WTC11 (cell line): ENCODE measurements around the gene PKP2. TPM values are rescaled to one million over a fixed set of nuclear protein-coding genes. Genes with fewer than 3 reads are reported as not detected.

Experiments used
- ATAC-seq: fragments of 200-7000 bp; cut with Tn5 transposase; 2 replicates; pipeline ENCODE4 v1.10.0; 2021; ENCODE audit warnings: mild to moderate bottlenecking, moderate library complexity
- CTCF ChIA-PET: fragments of 300-600 bp; sonication (Branson Sonifier 250); formaldehyde crosslinking; loops from one replicate; lab custom pipeline; 2021; ENCODE audit warnings: antibody characterized with exemption; lab: Charles Lee
- POLR2A ChIA-PET: fragments of 350-600 bp; sonication (Branson Sonifier 250); formaldehyde crosslinking; loops from one replicate; lab custom pipeline; 2021; ENCODE audit warnings: antibody characterized with exemption; lab: Charles Lee
- DNase-seq: peaks from one replicate; pipeline ENCODE4 v3.0.0; 2021; ENCODE audit warnings: low spot score
- H3K27ac Mint-ChIP-seq: 2 replicates; pipeline ENCODE4 v1.8.0; 2021; ENCODE audit warnings: mixed read lengths
- H3K27me3 Mint-ChIP-seq: 2 replicates; pipeline ENCODE4 v1.8.0; 2021; ENCODE audit warnings: low read depth, mild to moderate bottlenecking, moderate library complexity, mixed read lengths
- H3K36me3 Mint-ChIP-seq: 2 replicates; pipeline ENCODE4 v1.8.0; 2021; ENCODE audit warnings: mixed read lengths
- H3K4me1 Mint-ChIP-seq: 2 replicates; pipeline ENCODE4 v1.8.0; 2022; ENCODE audit warnings: mixed read lengths
- H3K4me3 Mint-ChIP-seq: 2 replicates; pipeline ENCODE4 v1.8.0; 2021; ENCODE audit warnings: mild to moderate bottlenecking, moderate library complexity, mixed read lengths
- H3K9me3 Mint-ChIP-seq: 2 replicates; pipeline ENCODE4 v1.8.0; 2021; ENCODE audit warnings: mixed read lengths
- EMX1 ChIP-seq: fragments of 250-450 bp; sonication (Bioruptor Pico); IDR thresholded peaks from 2 replicates; pipeline ENCODE4 v1.8.0; 2021; ENCODE audit warnings: mild to moderate bottlenecking
- FOXJ3 ChIP-seq: sonication (generic); formaldehyde crosslinking; IDR thresholded peaks from 2 replicates; pipeline ENCODE4 v1.9.0; 2021; ENCODE audit warnings: missing genetic modification reagents, mild to moderate bottlenecking, borderline replicate concordance
- JUN ChIP-seq: sonication (generic); formaldehyde crosslinking; IDR thresholded peaks from 2 replicates; pipeline ENCODE4 v1.8.0; 2023; ENCODE audit warnings: mild to moderate bottlenecking, missing genetic modification reagents
- KAT7 ChIP-seq: sonication (generic); formaldehyde crosslinking; IDR thresholded peaks from 2 replicates; pipeline ENCODE4 v1.8.1; 2023; ENCODE audit warnings: missing genetic modification reagents, mild to moderate bottlenecking, borderline replicate concordance
- MXD4 ChIP-seq: fragments of 250-450 bp; sonication (Bioruptor Pico); IDR thresholded peaks from 2 replicates; pipeline ENCODE4 v1.8.0; 2021; ENCODE audit warnings: mild to moderate bottlenecking, moderate library complexity, borderline replicate concordance
- MYBL2 ChIP-seq: sonication (generic); formaldehyde crosslinking; IDR thresholded peaks from 2 replicates; pipeline ENCODE4 v1.8.1; 2023; ENCODE audit warnings: mild to moderate bottlenecking, moderate library complexity, missing genetic modification reagents
- NFATC4 ChIP-seq: fragments of 250-450 bp; sonication (Bioruptor Pico); IDR thresholded peaks from 2 replicates; pipeline ENCODE4 v1.9.0; 2021; ENCODE audit warnings: mild to moderate bottlenecking
- RELA ChIP-seq: sonication (generic); formaldehyde crosslinking; IDR thresholded peaks from 2 replicates; pipeline ENCODE4 v1.8.1; 2022; ENCODE audit warnings: missing genetic modification reagents, mild to moderate bottlenecking, borderline replicate concordance
- SMAD3 ChIP-seq: sonication (generic); formaldehyde crosslinking; IDR thresholded peaks from 2 replicates; pipeline ENCODE4 v1.8.0; 2022; ENCODE audit warnings: missing genetic modification reagents, mild to moderate bottlenecking, borderline replicate concordance
- SMAD4 ChIP-seq: sonication (generic); formaldehyde crosslinking; IDR thresholded peaks from 2 replicates; pipeline ENCODE4 v1.8.0; 2022; ENCODE audit warnings: mild to moderate bottlenecking, missing genetic modification reagents
- TEAD1 ChIP-seq: sonication (generic); formaldehyde crosslinking; IDR thresholded peaks from 2 replicates; pipeline ENCODE4 v1.8.0; 2022; ENCODE audit warnings: mild to moderate bottlenecking, missing genetic modification reagents
- total RNA-seq: library from RNA; stranded (reverse); gene quantifications from 3 replicates; pipeline ENCODE4 v1.2.3, GENCODE V29; 2021
- TF ChIP-seq, protein P1 (sequence below): sonication (generic); formaldehyde crosslinking; IDR thresholded peaks from 2 replicates; pipeline ENCODE4 v1.8.0; 2022; ENCODE audit warnings: mild to moderate bottlenecking, missing genetic modification reagents
- TF ChIP-seq, protein P2 (sequence below): sonication (generic); formaldehyde crosslinking; IDR thresholded peaks from 2 replicates; pipeline ENCODE4 v1.8.1; 2023; ENCODE audit warnings: mild to moderate bottlenecking, missing genetic modification reagents
- TF ChIP-seq, protein P3 (sequence below): fragments of 250-450 bp; sonication (Bioruptor Pico); IDR thresholded peaks from 2 replicates; pipeline ENCODE4 v1.9.0; 2021; ENCODE audit warnings: mild to moderate bottlenecking
- TF ChIP-seq, protein P4 (sequence below): sonication (generic); formaldehyde crosslinking; IDR thresholded peaks from 2 replicates; pipeline ENCODE4 v1.8.0; 2022; ENCODE audit warnings: mild to moderate bottlenecking, missing genetic modification reagents
- TF ChIP-seq, protein P5 (sequence below): sonication (generic); formaldehyde crosslinking; IDR thresholded peaks from 2 replicates; pipeline ENCODE4 v1.8.1; 2022; ENCODE audit warnings: mild to moderate bottlenecking, moderate library complexity, missing genetic modification reagents
- TF ChIP-seq, protein P6 (sequence below): sonication (generic); formaldehyde crosslinking; IDR thresholded peaks from 2 replicates; pipeline ENCODE4 v1.8.0; 2023; ENCODE audit warnings: missing genetic modification reagents
- TF ChIP-seq, protein P7 (sequence below): sonication (generic); formaldehyde crosslinking; IDR thresholded peaks from 2 replicates; pipeline ENCODE4 v1.8.1; 2023; ENCODE audit warnings: mild to moderate bottlenecking, missing genetic modification reagents, borderline replicate concordance
- TF ChIP-seq, protein P8 (sequence below): sonication (generic); formaldehyde crosslinking; IDR thresholded peaks from 2 replicates; pipeline ENCODE4 v1.8.0; 2022; ENCODE audit warnings: mild to moderate bottlenecking, missing genetic modification reagents

The PKP2 gene
- total RNA-seq, 1 experiment from 2014 or later = 22.0 TPM

DNA sequence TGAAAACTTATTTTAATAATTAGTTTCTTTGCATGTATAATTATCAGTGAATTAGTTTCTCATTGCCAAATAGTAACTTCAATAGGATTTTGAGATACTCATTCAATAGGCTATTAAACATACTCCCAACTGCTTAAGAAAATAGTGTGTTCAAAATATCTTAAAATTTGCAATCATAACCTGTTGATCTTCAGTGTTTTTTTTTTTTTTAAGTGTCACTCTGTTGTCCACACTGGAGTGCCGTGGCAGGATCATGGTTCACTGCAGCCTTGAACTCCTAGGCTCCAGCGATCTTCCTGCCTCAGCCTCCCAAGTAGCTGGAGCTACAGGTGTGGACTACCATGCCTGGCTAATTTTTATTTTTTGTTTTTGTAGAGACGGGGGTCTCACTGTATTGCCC is 139.4 kb downstream of the PKP2 start (continued):
- TF ChIP-seq, protein P1, sequence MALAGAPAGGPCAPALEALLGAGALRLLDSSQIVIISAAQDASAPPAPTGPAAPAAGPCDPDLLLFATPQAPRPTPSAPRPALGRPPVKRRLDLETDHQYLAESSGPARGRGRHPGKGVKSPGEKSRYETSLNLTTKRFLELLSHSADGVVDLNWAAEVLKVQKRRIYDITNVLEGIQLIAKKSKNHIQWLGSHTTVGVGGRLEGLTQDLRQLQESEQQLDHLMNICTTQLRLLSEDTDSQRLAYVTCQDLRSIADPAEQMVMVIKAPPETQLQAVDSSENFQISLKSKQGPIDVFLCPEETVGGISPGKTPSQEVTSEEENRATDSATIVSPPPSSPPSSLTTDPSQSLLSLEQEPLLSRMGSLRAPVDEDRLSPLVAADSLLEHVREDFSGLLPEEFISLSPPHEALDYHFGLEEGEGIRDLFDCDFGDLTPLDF = no peak
- TF ChIP-seq, protein P2, sequence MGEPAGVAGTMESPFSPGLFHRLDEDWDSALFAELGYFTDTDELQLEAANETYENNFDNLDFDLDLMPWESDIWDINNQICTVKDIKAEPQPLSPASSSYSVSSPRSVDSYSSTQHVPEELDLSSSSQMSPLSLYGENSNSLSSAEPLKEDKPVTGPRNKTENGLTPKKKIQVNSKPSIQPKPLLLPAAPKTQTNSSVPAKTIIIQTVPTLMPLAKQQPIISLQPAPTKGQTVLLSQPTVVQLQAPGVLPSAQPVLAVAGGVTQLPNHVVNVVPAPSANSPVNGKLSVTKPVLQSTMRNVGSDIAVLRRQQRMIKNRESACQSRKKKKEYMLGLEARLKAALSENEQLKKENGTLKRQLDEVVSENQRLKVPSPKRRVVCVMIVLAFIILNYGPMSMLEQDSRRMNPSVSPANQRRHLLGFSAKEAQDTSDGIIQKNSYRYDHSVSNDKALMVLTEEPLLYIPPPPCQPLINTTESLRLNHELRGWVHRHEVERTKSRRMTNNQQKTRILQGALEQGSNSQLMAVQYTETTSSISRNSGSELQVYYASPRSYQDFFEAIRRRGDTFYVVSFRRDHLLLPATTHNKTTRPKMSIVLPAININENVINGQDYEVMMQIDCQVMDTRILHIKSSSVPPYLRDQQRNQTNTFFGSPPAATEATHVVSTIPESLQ (CRISPR knock-in tag) = no peak
- TF ChIP-seq MXD4 = no peak
- TF ChIP-seq, protein P3, sequence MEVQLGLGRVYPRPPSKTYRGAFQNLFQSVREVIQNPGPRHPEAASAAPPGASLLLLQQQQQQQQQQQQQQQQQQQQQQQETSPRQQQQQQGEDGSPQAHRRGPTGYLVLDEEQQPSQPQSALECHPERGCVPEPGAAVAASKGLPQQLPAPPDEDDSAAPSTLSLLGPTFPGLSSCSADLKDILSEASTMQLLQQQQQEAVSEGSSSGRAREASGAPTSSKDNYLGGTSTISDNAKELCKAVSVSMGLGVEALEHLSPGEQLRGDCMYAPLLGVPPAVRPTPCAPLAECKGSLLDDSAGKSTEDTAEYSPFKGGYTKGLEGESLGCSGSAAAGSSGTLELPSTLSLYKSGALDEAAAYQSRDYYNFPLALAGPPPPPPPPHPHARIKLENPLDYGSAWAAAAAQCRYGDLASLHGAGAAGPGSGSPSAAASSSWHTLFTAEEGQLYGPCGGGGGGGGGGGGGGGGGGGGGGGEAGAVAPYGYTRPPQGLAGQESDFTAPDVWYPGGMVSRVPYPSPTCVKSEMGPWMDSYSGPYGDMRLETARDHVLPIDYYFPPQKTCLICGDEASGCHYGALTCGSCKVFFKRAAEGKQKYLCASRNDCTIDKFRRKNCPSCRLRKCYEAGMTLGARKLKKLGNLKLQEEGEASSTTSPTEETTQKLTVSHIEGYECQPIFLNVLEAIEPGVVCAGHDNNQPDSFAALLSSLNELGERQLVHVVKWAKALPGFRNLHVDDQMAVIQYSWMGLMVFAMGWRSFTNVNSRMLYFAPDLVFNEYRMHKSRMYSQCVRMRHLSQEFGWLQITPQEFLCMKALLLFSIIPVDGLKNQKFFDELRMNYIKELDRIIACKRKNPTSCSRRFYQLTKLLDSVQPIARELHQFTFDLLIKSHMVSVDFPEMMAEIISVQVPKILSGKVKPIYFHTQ (CRISPR knock-in tag) = no peak
- TF ChIP-seq JUN = no peak
- no peak for TF ChIP-seq SMAD3
- TF ChIP-seq, protein P4, sequence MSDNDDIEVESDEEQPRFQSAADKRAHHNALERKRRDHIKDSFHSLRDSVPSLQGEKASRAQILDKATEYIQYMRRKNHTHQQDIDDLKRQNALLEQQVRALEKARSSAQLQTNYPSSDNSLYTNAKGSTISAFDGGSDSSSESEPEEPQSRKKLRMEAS (CRISPR knock-in tag) = no peak
- TF ChIP-seq NFATC4 (CRISPR knock-in tag) = no peak

DNA sequence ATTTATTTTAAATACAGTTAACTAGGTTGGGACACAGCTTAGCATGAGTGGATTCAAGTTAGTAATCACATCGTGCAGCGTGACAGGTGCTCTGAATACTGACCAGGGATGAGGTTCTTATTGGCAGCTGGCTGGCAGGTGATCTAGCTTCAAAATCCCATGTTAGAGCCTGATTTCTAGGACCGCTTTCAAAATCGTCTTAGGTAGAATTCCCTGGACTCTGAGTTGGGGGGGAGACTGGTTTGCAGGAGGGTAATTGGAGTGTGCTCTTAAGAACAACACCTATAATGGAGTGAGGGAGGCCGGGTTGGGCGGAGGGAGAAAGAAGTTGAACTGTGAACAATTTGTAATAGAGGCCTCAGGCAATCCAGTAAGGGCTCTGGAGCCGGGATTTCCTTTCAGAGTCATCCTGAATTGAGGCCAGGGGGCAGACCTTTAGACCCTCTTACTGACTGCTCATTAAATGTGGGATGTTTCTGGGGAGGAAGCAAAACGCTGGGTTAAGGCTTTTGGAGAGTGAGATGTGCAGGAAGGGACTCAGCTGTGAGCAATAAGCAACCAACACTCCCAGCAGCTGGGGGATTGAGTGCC is 140.0 kb downstream of the PKP2 start:
- POLR2A ChIA-PET = interaction anchor here (0.7 to 1.8 kb wide), 4 partner anchors 13 to 492 kb away, joined by 3 to 14 read pairs (median 4); partner anchors contain the start of gene PKP2
- Mint-ChIP-seq H3K36me3 (peaks cover 20% of the 10 kb centered on the region), H3K4me1 (peaks cover 20% of the 10 kb centered on the region), H3K27ac (peak overlapping the region; percentile 47; the same call in 1 of the 2 replicates), H3K4me3 (peak overlapping the region; percentile 89), H3K9me3 (no peaks in the 10 kb centered on the region), H3K27me3 (no peaks in the 10 kb centered on the region; the same call in 1 of the 2 replicates)
- TF ChIP-seq TEAD1 (CRISPR knock-in tag) (no peak), KAT7 (CRISPR knock-in tag) (no peak), RELA (CRISPR knock-in tag) (no peak), FOXJ3 (no peak), SMAD4 (no peak), EMX1 (no peak), MYBL2 (no peak)
- TF ChIP-seq, protein P5, sequence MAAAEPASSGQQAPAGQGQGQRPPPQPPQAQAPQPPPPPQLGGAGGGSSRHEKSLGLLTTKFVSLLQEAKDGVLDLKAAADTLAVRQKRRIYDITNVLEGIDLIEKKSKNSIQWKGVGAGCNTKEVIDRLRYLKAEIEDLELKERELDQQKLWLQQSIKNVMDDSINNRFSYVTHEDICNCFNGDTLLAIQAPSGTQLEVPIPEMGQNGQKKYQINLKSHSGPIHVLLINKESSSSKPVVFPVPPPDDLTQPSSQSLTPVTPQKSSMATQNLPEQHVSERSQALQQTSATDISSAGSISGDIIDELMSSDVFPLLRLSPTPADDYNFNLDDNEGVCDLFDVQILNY = no peak
- TF ChIP-seq, protein P6, sequence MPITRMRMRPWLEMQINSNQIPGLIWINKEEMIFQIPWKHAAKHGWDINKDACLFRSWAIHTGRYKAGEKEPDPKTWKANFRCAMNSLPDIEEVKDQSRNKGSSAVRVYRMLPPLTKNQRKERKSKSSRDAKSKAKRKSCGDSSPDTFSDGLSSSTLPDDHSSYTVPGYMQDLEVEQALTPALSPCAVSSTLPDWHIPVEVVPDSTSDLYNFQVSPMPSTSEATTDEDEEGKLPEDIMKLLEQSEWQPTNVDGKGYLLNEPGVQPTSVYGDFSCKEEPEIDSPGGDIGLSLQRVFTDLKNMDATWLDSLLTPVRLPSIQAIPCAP = no peak
- TF ChIP-seq, protein P7, sequence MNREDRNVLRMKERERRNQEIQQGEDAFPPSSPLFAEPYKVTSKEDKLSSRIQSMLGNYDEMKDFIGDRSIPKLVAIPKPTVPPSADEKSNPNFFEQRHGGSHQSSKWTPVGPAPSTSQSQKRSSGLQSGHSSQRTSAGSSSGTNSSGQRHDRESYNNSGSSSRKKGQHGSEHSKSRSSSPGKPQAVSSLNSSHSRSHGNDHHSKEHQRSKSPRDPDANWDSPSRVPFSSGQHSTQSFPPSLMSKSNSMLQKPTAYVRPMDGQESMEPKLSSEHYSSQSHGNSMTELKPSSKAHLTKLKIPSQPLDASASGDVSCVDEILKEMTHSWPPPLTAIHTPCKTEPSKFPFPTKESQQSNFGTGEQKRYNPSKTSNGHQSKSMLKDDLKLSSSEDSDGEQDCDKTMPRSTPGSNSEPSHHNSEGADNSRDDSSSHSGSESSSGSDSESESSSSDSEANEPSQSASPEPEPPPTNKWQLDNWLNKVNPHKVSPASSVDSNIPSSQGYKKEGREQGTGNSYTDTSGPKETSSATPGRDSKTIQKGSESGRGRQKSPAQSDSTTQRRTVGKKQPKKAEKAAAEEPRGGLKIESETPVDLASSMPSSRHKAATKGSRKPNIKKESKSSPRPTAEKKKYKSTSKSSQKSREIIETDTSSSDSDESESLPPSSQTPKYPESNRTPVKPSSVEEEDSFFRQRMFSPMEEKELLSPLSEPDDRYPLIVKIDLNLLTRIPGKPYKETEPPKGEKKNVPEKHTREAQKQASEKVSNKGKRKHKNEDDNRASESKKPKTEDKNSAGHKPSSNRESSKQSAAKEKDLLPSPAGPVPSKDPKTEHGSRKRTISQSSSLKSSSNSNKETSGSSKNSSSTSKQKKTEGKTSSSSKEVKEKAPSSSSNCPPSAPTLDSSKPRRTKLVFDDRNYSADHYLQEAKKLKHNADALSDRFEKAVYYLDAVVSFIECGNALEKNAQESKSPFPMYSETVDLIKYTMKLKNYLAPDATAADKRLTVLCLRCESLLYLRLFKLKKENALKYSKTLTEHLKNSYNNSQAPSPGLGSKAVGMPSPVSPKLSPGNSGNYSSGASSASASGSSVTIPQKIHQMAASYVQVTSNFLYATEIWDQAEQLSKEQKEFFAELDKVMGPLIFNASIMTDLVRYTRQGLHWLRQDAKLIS = no peak
- TF ChIP-seq, protein P8, sequence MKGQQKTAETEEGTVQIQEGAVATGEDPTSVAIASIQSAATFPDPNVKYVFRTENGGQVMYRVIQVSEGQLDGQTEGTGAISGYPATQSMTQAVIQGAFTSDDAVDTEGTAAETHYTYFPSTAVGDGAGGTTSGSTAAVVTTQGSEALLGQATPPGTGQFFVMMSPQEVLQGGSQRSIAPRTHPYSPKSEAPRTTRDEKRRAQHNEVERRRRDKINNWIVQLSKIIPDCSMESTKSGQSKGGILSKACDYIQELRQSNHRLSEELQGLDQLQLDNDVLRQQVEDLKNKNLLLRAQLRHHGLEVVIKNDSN (CRISPR knock-in tag) = no peak
- TF ChIP-seq, protein P2 (CRISPR knock-in tag) = no peak
- CTCF ChIA-PET = interaction anchor here (0.6 to 4.2 kb wide), 21 partner anchors 11 to 1266 kb away, joined by 3 to 62 read pairs (median 6); partner anchors contain the start of genes ALG10 and PKP2
- ATAC-seq (no peak), DNase-seq (no peak)
